GM21825 (cell line): ENCODE results near the gene ZNF324B.
"Not testable (repeated sequence)": the region's sequence is repeated elsewhere in the genome, so short reads cannot be mapped to it uniquely, and the experiment has no call there.

Experiments
- ATAC-seq: cut with Tn5 transposase; IDR thresholded peaks from one replicate; pipeline ENCODE4 v1.9.1; 2021; ENCODE audit warnings: mild to moderate bottlenecking, moderate library complexity; ENCODE audit not compliant: unreplicated experiment

Gene ZNF324B

DNA sequence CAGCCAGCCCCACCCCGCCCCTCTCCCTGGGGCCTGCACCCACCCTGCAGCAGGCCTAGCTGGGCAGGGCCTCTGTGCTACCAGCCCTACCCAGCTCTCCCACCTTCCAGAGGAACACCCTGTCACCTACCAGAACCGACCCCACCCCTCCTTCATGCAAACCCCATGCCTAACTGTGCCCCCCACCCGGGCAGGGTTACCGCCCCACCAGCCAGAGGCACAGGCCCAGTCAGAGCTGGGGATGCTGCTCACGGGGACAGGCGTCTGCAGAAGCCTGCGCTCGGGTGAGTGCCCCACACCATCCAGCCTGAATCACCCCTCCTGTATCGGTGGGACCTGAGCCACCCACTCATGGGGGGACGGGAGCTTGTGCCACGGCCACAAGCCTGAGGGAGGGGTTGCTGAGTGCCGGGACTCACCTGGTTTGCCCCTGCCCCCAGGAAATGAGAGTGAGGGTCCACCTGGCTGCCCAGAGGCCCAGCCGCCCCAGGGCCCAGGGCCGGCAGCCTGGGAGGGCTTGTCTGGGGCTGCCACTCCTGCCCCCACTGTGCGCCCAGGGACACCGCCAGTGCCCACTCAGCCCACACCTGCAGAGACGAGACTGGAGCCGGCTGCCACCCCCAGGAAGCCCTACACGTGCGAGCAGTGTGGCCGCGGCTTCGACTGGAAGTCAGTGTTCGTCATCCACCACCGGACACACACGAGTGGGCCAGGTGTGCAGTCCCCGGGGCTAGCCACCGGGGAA is 28.5 kb downstream of the ZNF324B start:
- no peak for ATAC-seq

DNA sequence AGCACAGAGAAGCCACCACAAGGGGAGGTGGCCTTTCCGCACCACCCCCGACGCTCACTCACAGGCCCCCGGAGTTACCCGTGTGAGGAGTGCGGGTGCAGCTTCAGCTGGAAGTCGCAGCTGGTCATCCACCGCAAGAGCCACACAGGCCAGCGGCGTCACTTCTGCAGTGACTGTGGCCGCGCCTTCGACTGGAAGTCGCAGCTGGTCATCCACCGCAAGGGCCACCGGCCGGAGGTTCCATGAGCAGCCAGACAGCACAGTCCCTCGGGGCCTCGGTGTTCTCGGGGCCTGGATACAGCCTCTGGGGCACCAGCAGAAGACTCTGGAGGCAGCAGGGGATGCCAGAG is 29.0 kb downstream of the ZNF324B start:
- no peak for ATAC-seq

DNA sequence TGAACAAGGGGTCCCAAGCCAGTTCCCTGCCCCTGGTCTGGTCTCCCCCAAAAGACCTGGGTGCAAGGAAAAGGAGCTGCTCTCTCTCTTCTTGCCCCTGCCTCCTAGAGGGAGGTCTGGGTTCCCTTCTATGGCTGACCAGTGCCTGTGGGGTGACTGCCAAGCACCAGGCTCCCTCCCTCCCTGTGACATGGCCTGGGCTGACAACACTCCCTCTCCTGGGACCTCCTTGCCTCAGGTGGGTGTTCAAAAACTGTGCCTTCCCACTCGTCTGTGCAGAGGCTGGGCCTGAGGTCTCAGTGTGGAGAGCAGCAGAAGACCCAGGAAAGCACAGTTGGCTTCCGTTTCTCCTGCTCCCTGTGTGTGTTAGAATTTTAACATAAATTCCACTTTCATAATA is 29.4 kb downstream of the ZNF324B start:
- no peak for ATAC-seq

DNA sequence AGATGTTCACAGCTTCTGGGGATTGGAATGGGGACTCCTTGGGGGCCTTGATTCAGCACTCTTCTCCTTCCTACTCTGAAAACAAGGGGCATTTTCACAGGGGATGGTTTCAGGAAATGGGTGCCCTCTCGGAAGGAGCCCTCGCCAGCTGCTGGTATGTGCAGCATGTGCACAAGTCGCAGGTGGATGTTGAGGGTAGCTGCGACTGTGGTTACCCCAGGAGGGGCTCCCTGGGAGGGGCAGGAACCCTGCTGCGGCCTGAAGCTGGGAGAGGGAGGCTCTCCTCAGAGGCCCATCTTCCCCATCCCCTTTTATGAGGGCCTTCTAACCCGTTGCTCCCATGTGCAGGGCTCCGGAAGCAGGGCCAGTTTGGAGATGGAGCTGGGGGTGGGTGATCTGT is 30.9 kb downstream of the ZNF324B start:
- ATAC-seq: no peak

DNA sequence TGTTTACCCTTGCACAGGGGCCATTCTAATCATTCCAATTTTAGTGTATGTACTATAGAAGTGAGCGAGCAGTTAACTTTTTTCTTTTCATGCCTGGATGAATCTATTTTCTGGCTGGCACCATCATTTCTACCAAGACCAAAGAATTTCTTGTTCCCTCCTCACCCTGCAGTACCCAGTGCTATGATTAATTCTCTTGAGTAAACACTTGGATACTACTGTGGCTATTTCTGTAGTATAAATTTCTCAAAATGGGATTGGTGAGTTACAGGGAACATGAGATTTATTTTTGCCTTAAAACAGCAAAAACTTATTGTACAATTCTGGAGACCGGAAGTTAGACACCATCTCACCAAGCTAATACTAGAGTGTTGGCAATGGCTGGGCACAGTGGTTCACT is 32.4 kb downstream of the ZNF324B start:
- ATAC-seq: no peak

DNA sequence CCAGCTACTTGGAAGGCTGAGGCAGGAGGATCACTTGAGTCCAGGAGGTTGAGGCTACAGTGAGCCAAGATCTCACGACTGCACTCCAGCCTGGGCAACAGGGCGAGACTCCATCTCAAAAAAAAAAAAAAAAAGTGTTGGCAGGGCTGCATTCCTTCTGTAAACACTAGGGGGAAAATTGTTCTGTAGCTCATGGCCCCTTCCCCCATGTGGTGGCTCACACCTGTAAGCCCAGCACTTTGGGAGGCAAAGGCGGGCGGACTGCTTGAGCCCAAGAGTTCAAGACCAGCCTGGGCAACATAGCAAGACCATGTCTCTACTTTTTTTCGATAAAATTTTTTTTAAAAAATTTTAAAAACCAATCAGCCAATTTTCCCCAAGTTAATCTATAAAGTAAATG is 32.9 kb downstream of the ZNF324B start:
- not testable (repeated sequence) for ATAC-seq

- no peak for ATAC-seq
These were observed 40.0 kb downstream of the ZNF324B start for GRCh38 chr19:58491393-58491792.

- ATAC-seq: no peak
These were observed 40.8 kb downstream of the ZNF324B start for GRCh38 chr19:58492265-58492664.

GRCh38 chr19:58497634-58498170 is 46.3 kb downstream of the ZNF324B start:
- no peak for ATAC-seq

GRCh38 chr19:58498316-58499020 is 47.0 kb downstream of the ZNF324B start:
- ATAC-seq: peak; percentile 3

GRCh38 chr19:58499021-58499927 is 47.9 kb downstream of the ZNF324B start:
- ATAC-seq: peak; percentile 81

GRCh38 chr19:58500242-58500641 is 48.8 kb downstream of the ZNF324B start:
- ATAC-seq: no peak
